GM19023 (cell line): ENCODE data around the gene IQGAP2.
"Not testable (repeated sequence)": the region's sequence is repeated elsewhere in the genome, so short reads cannot be mapped to it uniquely, and the experiment has no call there.

Source experiments
- ATAC-seq: cut with Tn5 transposase; IDR thresholded peaks from one replicate; pipeline ENCODE4 v1.9.1; 2021; ENCODE audit warnings: mild to moderate bottlenecking, moderate library complexity; ENCODE audit not compliant: unreplicated experiment

The IQGAP2 gene

DNA sequence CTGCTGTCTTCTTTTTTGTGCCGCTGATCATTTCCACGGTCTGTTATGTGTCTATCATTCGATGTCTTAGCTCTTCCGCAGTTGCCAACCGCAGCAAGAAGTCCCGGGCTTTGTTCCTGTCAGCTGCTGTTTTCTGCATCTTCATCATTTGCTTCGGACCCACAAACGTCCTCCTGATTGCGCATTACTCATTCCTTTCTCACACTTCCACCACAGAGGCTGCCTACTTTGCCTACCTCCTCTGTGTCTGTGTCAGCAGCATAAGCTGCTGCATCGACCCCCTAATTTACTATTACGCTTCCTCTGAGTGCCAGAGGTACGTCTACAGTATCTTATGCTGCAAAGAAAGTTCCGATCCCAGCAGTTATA is 329.9 kb downstream of the IQGAP2 start:
- ATAC-seq = peak; percentile 68

DNA sequence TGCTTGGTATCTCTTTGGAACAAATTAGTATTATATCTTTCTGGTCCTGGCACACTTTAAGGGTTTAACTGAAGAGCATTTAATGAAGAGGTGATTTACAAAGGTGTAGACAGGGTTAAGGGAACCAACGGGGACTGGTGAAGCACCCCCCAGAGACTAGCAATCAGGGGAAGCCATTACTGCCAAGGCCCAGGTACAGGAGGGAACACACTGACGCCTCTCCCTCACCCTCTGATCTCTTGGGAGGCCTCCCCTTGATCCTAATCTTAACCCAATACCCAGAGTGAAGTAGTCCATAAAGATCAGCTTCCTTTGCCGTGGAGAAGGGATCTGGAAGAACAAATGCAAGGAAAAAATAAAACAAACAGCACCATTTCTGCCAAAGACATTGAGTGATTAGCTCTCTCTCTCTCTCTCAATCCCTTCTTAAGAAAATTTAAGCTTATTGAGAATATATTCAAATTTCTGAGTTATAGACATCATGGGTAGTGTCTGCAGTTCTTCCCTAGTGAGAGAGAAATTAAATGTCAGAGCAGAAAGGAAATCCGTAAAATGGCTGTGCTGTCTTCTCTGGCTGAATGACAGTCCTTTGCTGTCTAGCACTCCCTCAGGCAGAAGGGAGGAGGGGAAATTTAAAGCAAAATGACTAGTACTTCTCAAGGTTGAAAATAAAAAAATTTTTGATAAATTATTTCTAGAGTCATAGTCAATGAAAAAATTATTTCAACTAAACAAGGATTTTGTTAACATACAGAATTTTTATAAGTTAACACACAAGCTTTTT is 332.9 kb downstream of the IQGAP2 start:
- ATAC-seq = no peak

DNA sequence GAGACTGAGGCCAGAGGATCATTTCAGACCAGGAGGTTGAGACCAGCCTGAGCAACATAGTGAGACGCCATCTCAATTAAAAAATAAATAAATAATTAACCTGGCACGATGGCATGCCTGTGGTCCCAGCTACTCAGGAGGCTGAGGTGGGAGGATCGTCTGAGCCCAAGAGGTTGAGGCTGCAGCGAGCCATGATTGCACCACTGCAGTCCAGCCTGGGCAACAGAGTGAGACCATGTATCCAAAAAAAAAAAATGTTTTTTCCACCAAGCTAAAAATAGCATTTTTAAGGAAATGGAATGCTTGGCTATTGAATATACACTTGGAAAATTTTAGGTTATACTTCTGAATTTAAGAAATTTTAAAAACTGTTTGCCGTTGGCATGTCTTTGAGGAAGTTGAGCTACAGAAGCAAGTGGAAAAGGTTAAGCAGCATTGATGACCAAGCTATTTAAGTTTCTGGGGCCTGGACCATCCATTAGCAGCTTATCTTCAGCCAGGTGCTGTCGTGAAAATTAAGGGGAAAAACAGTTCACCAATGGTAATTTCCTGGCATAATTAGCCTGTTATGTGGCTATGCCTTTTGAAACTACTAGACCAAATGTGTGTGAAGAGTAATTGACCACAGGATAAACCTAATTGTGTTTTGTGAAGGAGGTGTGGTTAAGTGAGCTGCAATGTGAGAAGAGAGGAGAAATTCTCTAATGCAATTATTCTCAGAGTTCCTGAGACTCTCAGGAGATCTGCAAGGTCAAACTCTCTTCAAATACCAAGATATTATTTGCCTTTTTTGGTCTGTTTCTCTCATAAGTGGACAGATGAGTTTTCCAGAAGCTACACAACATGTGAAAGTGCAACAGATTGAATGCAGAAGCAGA is 333.8 kb downstream of the IQGAP2 start:
- ATAC-seq = no peak

DNA sequence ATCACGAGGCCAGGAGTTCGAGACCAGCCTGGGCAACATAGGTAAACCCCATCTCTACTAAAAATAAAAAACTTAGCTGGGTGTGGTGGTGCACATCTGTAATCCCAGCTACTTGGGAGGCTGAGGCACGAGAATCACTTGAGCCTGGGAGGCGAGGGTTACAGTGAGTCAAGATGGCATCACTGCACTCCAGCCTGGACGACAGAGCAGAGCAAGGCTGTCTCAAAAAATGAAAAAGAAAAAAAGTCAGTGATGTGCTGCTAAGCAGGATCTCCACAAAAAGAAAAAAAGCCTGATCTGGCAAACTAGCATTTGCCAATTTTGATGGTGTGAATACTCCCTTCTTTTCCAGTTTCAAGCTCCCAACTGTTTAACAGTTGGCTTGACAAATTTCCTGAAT is 334.8 kb downstream of the IQGAP2 start:
- no peak for ATAC-seq

DNA sequence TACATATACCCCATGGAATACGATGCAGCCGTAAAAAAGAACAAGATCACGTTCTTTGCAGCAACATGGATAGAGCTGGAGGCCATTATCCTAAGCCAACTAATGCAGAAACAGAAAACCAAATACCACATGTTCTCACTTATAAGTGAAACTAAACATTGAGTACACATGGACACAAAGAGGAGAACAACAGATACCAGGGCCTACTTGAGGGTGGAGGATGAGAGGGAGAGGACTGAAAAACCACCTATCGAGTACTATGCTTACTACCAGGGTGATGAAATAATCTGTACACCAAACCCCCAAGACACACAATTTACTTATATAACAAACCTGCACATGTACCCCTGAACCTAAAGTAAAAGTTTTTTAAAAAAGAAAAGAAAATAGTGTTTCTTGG is 338.4 kb downstream of the IQGAP2 start:
- not testable (repeated sequence) for ATAC-seq

DNA sequence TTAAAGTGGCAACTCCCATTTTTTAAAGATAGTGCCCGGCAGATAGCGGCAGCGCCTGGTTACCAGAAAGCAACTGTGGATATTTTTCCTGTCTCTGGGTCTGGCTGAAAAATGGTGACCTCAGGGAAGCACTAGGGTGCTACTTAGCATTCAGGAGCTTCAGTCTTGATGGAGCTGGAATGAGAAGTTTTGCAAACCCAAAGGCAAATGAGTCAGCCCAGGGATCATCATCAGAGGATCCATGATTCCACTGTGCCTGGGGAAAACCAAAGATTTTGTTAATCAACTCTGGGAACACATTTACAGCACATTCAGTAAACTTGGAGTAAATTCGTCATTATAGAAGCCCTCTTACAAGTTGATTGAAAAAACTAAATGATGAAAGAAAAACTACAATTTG is 339.5 kb downstream of the IQGAP2 start:
- ATAC-seq = no peak

DNA sequence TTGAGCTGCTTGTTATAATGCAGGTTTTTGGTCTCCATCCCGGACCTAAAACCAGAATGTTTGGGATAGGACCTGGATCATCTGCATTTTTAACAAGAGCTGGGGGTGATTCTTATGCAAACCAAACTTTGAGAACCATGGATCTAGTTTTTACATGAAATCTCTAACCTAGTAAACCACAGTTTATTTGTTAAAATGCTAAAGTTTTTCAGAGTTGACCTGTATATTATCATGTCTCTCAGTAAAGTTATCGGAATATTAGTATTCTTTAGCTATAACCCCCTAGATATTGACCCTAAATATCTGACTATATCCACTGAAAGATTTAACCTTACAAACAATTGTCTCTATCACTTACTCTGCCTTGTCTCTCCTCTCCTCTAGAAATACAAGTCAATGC is 341.5 kb downstream of the IQGAP2 start:
- no peak for ATAC-seq

DNA sequence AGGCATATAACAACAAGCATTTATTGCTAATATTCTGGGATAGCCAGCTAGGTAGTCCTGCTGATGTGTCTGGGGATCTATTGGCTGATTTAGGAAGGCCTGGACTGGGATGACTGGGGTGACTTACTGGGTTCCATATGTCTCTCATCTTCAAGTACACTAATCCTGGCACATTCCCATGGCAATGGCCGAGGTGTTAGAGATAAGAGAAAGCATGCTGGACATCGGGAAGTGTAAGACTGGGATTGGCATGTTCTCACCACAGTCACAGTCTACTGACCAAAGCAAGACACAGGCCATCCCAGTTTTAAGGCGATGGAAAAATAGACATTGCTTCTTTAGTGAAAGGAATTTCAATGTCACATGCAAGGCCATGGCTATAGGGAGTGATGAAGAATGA is 342.6 kb downstream of the IQGAP2 start:
- ATAC-seq = no peak

DNA sequence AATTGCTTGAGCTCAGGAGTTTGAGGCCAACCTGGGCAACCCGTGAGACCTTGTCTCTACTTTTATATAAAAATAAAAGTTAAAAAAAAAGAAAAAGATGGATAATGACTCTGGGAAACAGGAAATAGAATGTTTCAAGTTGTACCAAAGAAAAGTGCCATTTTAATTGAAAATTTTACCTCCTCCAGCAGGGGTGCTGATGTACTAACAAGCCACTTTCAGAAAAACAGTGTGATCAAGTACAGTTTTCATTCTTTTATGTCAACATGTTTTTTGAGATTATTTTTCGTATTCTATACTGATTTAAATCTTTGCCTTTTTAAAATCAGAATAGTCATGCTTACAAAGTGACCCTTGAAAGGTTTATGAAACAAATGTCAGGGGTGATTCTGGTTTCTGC is 343.6 kb downstream of the IQGAP2 start:
- no peak for ATAC-seq

DNA sequence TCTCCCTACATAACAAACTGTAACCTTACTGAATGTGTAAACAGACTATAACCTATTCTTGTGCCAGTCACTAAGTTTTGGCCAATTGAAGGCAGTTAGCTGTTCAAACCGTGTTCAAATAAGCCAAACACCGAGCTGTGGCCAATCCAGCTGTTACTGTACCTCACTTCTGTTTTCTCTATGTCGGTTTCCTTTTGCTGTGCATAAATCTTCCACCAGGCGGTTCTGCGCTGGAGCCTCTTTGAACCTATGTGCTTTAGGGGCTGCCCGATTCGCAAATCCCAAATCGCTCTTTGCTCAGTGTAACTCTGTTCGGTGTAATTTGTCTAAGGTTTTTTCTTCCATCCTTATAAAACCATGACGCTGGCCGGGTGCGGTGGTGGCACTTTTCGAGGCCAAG is 344.6 kb downstream of the IQGAP2 start:
- ATAC-seq = no peak

DNA sequence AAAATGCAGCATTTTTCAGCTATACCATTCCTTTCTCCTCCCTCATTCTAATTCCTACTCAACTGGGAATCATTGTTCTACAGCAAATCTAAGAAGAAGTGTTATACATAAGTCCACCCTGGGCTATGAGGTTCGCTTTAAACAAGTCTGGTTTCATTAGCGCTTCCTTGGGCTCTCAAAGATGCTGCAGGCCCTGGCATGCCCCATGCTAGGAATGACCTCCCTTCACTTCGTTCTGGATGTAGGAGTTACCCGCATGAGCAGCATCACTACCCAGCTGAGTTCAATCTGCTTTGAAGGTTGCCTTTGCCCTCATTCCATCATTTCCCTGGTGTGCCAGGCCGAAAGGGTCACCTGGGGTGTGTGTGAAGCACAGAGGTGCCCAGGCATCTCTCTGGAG is 348.2 kb downstream of the IQGAP2 start:
- no peak for ATAC-seq

DNA sequence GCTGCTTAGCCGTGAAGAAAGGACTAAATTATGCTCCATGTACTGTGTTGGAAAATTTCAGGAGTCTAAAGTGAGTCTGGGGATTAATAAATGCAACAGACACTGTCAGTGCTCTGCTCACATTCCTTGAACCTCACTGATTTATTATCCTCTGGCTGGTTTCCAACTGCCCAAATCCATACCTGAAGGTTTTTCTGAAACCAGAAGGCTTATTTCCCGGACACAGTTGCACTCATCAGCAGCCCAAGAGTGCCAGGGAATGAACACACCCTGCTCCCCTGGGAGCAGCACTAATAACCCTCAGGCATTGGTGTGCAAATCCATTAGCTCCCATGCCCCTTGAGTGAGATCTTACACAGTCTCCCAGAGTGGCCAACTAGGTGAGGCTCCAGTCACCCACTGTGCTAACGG is 351.6 kb downstream of the IQGAP2 start:
- ATAC-seq = no peak

DNA sequence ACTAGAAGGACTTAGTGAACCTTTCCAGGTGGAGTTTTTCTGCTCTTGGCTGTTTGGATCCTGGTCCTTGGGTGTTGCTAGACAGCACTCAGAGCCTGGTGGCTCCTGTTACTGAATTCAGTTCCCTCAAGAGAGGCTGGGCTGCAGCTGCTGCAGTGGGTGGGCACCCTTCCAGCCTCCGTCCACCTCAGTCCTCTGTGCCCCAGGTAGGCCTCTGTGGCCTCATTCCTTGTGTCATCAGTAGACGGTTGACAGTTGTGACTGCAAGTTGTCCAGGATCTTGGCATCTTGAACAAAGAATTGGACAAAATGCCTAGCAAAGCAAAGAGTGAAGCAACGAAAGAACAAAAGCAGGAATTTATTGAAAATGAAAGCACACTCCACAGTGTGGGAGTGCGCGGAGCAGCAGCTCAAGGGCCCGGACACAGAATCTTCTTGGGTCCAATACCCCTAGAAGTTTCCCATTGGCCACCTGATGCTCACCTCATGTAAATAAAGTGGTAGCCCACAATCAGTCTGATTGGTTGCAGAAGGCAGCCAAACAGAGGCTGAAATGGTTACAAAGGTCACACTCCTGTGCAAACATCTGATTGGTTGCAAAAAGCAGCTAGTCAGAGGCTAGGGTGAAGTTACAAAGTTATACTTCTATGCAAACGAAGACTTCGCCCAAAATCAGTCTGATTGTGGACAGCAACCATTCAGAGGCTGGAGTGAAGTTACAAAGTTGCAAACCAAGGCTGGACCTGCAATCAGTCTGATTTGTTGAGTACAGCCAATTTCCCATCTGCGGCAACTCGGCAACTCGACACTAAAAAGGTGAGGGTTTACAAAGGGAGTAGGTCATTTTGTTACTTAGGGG is 352.9 kb downstream of the IQGAP2 start:
- ATAC-seq = no peak

DNA sequence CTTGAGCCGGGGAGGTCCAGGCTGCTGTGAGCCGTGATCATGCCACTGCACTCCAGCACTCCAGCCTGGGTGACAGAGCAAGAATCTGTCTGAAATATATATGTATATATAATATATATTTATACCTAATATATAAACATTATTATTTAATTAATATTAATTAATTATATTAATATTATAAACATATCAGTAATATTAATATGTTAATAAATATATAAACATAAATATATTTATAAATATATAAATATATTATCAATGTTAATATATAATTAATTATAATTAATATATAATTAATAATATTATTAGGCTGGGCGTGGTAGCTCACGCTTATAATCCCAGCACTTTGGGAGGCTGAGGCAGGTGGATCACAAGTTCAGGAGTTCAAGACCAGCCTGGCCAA is 354.0 kb downstream of the IQGAP2 start:
- no peak for ATAC-seq
